ENCODE data around the gene WDR73.
"Not testable (repeated sequence)": the region's sequence is repeated elsewhere in the genome, so short reads cannot be mapped to it uniquely, and the experiment has no call there.

Gene WDR73

GRCh38 chr15:84653910-84654688, at the start of gene WDR73:
Gene WDR73, minus strand, starts transcription at chr15:84654283. Its CDS starts 9 bp downstream, at chr15:84654274.
- Mint-ChIP-seq H3K4me1 (peaks cover 60% of the 10 kb centered on the region), H3K27ac (peak within 1 kb of the TSS; percentile 97 to 98), H3K9me3 (no peaks in the 10 kb centered on the region), H3K4me3 (peak within 1 kb of the TSS; percentile 99 to 100), H3K27me3 (peaks cover 6% of the 10 kb centered on the region)
- peak; percentile 95 to 96 for DNase-seq
- ATAC-seq: peak; percentile 82

- peaks cover 67% of the 10 kb centered on the region for H3K4me1 Mint-ChIP-seq
- H3K4me3 Mint-ChIP-seq: no peak overlapping the region
- H3K27me3 Mint-ChIP-seq: no peaks in the 10 kb centered on the region
- ATAC-seq (no peak), DNase-seq (no peak)
- H3K9me3 Mint-ChIP-seq: no peaks in the 10 kb centered on the region
- no peak overlapping the region for H3K27ac Mint-ChIP-seq
These were observed 49.7 kb upstream of the WDR73 start for GRCh38 chr15:84703808-84704207.

GRCh38 chr15:84702961-84703482, 48.9 kb upstream of the WDR73 start:
- peaks cover 63% of the 10 kb centered on the region for H3K4me1 Mint-ChIP-seq

DNA sequence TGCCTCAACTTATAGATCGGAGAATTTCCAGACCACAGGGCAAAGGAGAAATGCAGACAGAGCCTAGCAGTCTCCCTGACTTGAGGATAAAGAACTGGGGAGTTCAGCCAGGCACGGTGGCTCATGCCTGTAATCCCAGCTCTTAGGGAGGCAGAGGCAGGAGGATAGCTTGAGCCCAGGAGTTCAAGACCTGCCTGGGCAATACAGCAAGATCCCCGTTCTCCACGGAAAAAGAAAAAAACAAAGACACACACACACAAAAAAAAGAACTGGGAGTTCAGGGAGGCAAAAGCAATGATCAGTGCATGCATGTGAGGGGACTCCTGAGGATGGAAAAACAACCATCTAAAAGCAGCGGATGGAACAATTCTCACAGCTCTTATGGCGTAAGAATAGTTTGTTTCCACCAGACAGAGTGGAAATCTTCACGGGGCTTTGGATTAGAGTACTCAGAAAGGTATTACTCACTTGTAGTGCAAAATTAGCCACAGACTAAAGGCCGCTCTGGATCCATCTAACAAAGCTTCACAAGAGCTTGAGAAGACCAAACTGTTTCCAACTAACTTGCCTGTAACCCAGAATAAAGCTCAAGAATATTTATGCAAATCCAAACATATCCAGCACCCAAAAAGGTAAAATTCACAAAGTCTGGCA, 45.6 kb upstream of the WDR73 start:
- Mint-ChIP-seq H3K27ac (no peak overlapping the region), H3K4me3 (no peak overlapping the region), H3K27me3 (no peaks in the 10 kb centered on the region), H3K4me1 (peaks cover 51% of the 10 kb centered on the region), H3K9me3 (no peaks in the 10 kb centered on the region)
- ATAC-seq (no peak), DNase-seq (no peak)

More at GRCh38 chr15:84702961-84703482, 48.9 kb upstream of the WDR73 start:
- Mint-ChIP-seq H3K27me3 (no peaks in the 10 kb centered on the region), H3K9me3 (no peaks in the 10 kb centered on the region), H3K27ac (no peak overlapping the region), H3K4me3 (no peak overlapping the region)
- DNase-seq (no peak), ATAC-seq (no peak)

- no peak for ATAC-seq
- peak overlapping the region in 1 of 2 donors; percentile 61 for H3K27ac Mint-ChIP-seq
- no peak overlapping the region for H3K4me3 Mint-ChIP-seq
- no peak for DNase-seq
- H3K27me3 Mint-ChIP-seq: no peaks in the 10 kb centered on the region
- H3K4me1 Mint-ChIP-seq: peaks cover 34% of the 10 kb centered on the region
- H3K9me3 Mint-ChIP-seq: no peaks in the 10 kb centered on the region
These were observed 43.3 kb upstream of the WDR73 start for GRCh38 chr15:84697236-84697990.

- Mint-ChIP-seq H3K4me1 (peaks cover 39% of the 10 kb centered on the region), H3K27me3 (no peaks in the 10 kb centered on the region), H3K27ac (no peak overlapping the region), H3K9me3 (no peaks in the 10 kb centered on the region), H3K4me3 (no peak overlapping the region)
- DNase-seq (no peak), ATAC-seq (no peak)
These were observed 42.7 kb upstream of the WDR73 start for GRCh38 chr15:84696757-84697156.

- DNase-seq (no peak), ATAC-seq (no peak)
- Mint-ChIP-seq H3K27me3 (no peaks in the 10 kb centered on the region), H3K9me3 (peaks cover 5 to 7% of the 10 kb centered on the region in 2 donors), H3K4me3 (no peak overlapping the region), H3K27ac (no peak overlapping the region), H3K4me1 (peaks cover 17% of the 10 kb centered on the region)
These were observed 36.3 kb upstream of the WDR73 start for GRCh38 chr15:84690342-84690741.

GRCh38 chr15:84689858-84690257, 35.8 kb upstream of the WDR73 start:
- ATAC-seq: no peak
- H3K27me3 Mint-ChIP-seq: no peaks in the 10 kb centered on the region
- peaks cover 17% of the 10 kb centered on the region for H3K4me1 Mint-ChIP-seq
- peaks cover 5 to 7% of the 10 kb centered on the region in 2 donors for H3K9me3 Mint-ChIP-seq
- H3K4me3 Mint-ChIP-seq: no peak overlapping the region
- DNase-seq: no peak
- H3K27ac Mint-ChIP-seq: no peak overlapping the region

GRCh38 chr15:84686446-84686845, 32.4 kb upstream of the WDR73 start:
- not testable (repeated sequence) for H3K27ac Mint-ChIP-seq, H3K4me3 Mint-ChIP-seq, ATAC-seq, H3K27me3 Mint-ChIP-seq, H3K9me3 Mint-ChIP-seq, DNase-seq
- H3K4me1 Mint-ChIP-seq: peaks cover 15% of the 10 kb centered on the region

GRCh38 chr15:84685304-84685703, 31.2 kb upstream of the WDR73 start:
- peaks cover 11% of the 10 kb centered on the region for H3K4me1 Mint-ChIP-seq
- ATAC-seq (no peak), DNase-seq (no peak)
- no peaks in the 10 kb centered on the region for H3K27me3 Mint-ChIP-seq
- no peak overlapping the region for H3K4me3 Mint-ChIP-seq
- H3K9me3 Mint-ChIP-seq: peaks cover 4 to 5% of the 10 kb centered on the region in 2 donors
- peak overlapping the region in 1 of 2 donors; percentile 59 for H3K27ac Mint-ChIP-seq

- DNase-seq: no peak
- Mint-ChIP-seq H3K4me1 (peaks cover 8% of the 10 kb centered on the region), H3K27me3 (no peaks in the 10 kb centered on the region), H3K9me3 (no peaks in the 10 kb centered on the region), H3K4me3 (no peak overlapping the region), H3K27ac (no peak overlapping the region)
- ATAC-seq: no peak
These were observed 30.0 kb upstream of the WDR73 start for GRCh38 chr15:84684092-84684491.

DNA sequence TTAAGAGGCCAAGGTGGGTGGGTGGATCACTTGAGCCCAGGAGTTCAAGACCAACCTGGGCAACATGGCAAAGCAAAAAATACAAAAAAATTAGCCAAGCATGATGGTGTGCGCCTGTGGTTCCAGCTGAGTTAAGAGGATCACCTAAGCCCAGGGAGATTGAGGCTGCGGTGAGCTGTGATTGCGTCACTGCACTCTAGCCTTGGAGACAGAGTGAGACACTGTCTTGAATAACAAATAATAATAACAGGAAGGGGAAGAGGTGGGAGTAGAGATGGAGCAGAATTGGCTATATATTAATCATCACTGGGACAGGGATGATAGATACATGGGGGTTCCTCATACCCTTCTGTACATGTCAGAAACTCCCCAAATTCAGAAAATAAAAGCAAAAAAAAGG, 27.7 kb upstream of the WDR73 start:
- Mint-ChIP-seq H3K27me3 (no peaks in the 10 kb centered on the region), H3K27ac (no peak overlapping the region), H3K9me3 (no peaks in the 10 kb centered on the region), H3K4me3 (no peak overlapping the region), H3K4me1 (peaks cover 8% of the 10 kb centered on the region)
- peak; percentile 46 for ATAC-seq
- DNase-seq: no peak

GRCh38 chr15:84671211-84671610, 17.1 kb upstream of the WDR73 start:
- H3K9me3 Mint-ChIP-seq: no peaks in the 10 kb centered on the region
- no peaks in the 10 kb centered on the region for H3K27me3 Mint-ChIP-seq
- H3K4me3 Mint-ChIP-seq: no peak overlapping the region
- ATAC-seq (no peak), DNase-seq (no peak)
- peak overlapping the region in 1 of 2 donors; percentile 53 for H3K27ac Mint-ChIP-seq
- H3K4me1 Mint-ChIP-seq: peaks cover 27% of the 10 kb centered on the region

- DNase-seq (peak in 1 of 2 donors; percentile 44), ATAC-seq (peak; percentile 66)
- no peak overlapping the region for H3K4me3 Mint-ChIP-seq
- H3K27me3 Mint-ChIP-seq: no peaks in the 10 kb centered on the region
- peaks cover 27% of the 10 kb centered on the region for H3K4me1 Mint-ChIP-seq
- H3K27ac Mint-ChIP-seq: peak overlapping the region in 1 of 2 donors; percentile 4
- H3K9me3 Mint-ChIP-seq: no peaks in the 10 kb centered on the region
These were observed 15.6 kb upstream of the WDR73 start for GRCh38 chr15:84669726-84670125.

DNA sequence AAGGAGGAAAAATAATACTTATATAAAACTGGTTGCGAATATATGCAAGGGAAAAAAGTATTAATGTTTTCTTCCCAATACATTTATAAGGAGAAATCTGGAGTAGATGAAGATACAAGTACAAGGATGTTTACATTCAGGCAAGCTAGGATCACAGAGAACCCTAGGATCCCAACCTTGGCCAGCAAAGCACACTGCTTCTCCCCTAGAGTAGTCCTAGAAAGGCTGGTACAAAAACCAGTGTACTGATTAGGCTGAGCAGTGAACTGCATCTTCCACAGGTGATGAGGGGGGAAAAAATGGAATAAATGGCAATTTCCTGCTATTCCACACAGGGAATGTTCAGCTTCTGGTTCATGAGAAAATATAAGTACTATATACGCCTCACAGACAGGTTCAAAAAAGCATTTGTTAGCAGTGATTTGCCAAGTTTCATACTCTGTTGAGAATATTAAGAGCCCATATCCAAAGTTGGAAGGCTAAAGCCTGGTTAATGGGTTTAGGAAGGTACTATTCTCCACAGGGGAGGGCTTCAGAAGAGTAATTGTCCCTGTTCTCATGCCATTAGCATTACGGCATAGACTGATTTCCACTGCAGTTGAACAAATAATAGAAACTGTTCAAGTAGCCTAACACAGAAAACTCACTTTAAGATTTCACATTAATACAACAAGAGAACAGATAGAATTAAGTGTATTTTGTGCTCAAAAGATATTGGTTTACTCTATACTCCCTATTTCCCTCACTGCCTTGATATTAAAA, 14.3 kb upstream of the WDR73 start:
- H3K9me3 Mint-ChIP-seq: no peaks in the 10 kb centered on the region
- H3K27me3 Mint-ChIP-seq: no peaks in the 10 kb centered on the region
- H3K27ac Mint-ChIP-seq: no peak overlapping the region
- no peak overlapping the region for H3K4me3 Mint-ChIP-seq
- H3K4me1 Mint-ChIP-seq: peaks cover 27% of the 10 kb centered on the region
- no peak for ATAC-seq
- DNase-seq: no peak

Measured in stimulated activated naive CD8-positive, alpha-beta T cell treated with anti-CD3 and anti-CD28 coated beads, Interleukin-15, amount 100 ng/mL, for 72 hours (primary cell).